AG04449 (cell line): Measurements from ENCODE around the gene SPACA4.

Experiments
- CTCF ChIA-PET: fragments of 350-600 bp; formaldehyde crosslinking; extraction: SDS; loops from one replicate; lab custom pipeline; 2021; ENCODE audit warnings: antibody characterized with exemption; lab: Yijun Ruan, JAX
- POLR2A ChIA-PET: fragments of 400-600, 350-600 bp; formaldehyde crosslinking; extraction: SDS; loops from one replicate; lab custom pipeline; 2020; ENCODE audit warnings: antibody characterized with exemption, inconsistent platforms; lab: Yijun Ruan, JAX
- DNase-seq: peaks from one replicate; pipeline ENCODE4 v3.0.0-alpha.2; 2010; ENCODE audit warnings: low read depth, low spot score
- H3K4me3 ChIP-seq: 2 replicates; pipeline ENCODE4 v1.5.1; 2011; ENCODE audit warnings: low read depth, mild to moderate bottlenecking, control low read depth, low read length
- TF ChIP-seq, protein P1 (sequence below): IDR thresholded peaks from one replicate; pipeline ENCODE4 v1.5.1; 2011; ENCODE audit warnings: mild to moderate bottlenecking, moderate library complexity, low read length, control low read depth, inconsistent platforms; ENCODE audit not compliant: insufficient read depth; ENCODE audit errors: missing control alignments

SPACA4 gene

GRCh38 chr19:48615231-48616040, 8.9 kb downstream of the SPACA4 start:
- no peak overlapping the region for H3K4me3 ChIP-seq
- TF ChIP-seq, protein P1, sequence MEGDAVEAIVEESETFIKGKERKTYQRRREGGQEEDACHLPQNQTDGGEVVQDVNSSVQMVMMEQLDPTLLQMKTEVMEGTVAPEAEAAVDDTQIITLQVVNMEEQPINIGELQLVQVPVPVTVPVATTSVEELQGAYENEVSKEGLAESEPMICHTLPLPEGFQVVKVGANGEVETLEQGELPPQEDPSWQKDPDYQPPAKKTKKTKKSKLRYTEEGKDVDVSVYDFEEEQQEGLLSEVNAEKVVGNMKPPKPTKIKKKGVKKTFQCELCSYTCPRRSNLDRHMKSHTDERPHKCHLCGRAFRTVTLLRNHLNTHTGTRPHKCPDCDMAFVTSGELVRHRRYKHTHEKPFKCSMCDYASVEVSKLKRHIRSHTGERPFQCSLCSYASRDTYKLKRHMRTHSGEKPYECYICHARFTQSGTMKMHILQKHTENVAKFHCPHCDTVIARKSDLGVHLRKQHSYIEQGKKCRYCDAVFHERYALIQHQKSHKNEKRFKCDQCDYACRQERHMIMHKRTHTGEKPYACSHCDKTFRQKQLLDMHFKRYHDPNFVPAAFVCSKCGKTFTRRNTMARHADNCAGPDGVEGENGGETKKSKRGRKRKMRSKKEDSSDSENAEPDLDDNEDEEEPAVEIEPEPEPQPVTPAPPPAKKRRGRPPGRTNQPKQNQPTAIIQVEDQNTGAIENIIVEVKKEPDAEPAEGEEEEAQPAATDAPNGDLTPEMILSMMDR = no peak
- POLR2A ChIA-PET = interaction anchor here (0.6 kb wide), 1 partner anchor 127 kb away, joined by 3 read pairs; no protein-coding TSS in a partner anchor
- no peak for DNase-seq
- CTCF ChIA-PET = interaction anchor here (1.0 to 6.1 kb wide), 4 partner anchors 10 to 173 kb away, joined by 3 to 22 read pairs (median 4); no protein-coding TSS in a partner anchor

GRCh38 chr19:48616041-48616436, 9.5 kb downstream of the SPACA4 start:
- CTCF ChIA-PET = interaction anchor here (0.7 to 6.1 kb wide), 7 partner anchors 8 to 349 kb away, joined by 3 to 27 read pairs (median 5); no protein-coding TSS in a partner anchor
- TF ChIP-seq, protein P1 = no peak
- no peak for DNase-seq
- no peak overlapping the region for H3K4me3 ChIP-seq
- POLR2A ChIA-PET = interaction anchor here (0.6 to 1.2 kb wide), 3 partner anchors 15 to 127 kb away, joined by 3 to 5 read pairs (median 3); no protein-coding TSS in a partner anchor

DNA sequence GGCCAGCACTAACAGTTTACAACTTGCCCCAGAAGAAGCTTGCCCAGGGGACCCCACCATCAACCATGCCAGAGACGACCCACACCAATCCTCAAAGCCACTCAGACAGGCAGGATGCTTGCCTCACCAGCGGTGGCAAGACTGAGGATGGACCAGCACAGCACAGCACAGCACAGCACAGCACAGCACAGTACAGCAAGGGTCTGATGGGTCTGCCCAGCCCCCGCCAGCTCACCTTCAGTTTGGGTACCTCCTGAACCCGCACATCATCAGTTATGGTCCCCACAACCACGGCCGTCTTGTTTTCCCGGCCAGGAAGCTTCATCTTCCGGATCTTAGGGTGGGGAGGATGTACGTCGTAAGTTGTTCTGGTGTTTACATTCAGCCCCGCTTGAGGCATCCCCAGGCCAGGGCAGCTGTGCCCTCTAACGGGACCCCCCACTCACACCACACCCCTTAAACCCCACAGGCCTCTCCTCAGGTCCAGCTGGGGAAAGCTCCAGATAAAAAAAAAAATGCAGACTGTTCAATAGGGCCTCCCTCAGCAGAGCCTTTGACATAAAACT, 10.0 kb downstream of the SPACA4 start:
- CTCF ChIA-PET = interaction anchor here (0.7 to 6.1 kb wide), 6 partner anchors 8 to 350 kb away, joined by 3 to 27 read pairs (median 6); no protein-coding TSS in a partner anchor
- no peak for DNase-seq
- POLR2A ChIA-PET = interaction anchor here (0.6 to 3.0 kb wide), 3 partner anchors 8 to 16 kb away, joined by 3 to 28 read pairs (median 5); no protein-coding TSS in a partner anchor
- TF ChIP-seq, protein P1 = no peak
- H3K4me3 ChIP-seq = peak overlapping the region; percentile 97

- ChIA-PET CTCF (interaction anchor here (1.0 to 6.1 kb wide), 8 partner anchors 9 to 284 kb away, joined by 4 to 27 read pairs (median 5); no protein-coding TSS in a partner anchor), POLR2A (interaction anchor here (0.6 to 3.0 kb wide), 4 partner anchors 8 to 291 kb away, joined by 3 to 28 read pairs (median 8); no protein-coding TSS in a partner anchor)
- DNase-seq = no peak
- TF ChIP-seq, protein P1 = no peak
- peak overlapping the region; percentile 97 for H3K4me3 ChIP-seq
Observed at GRCh38 chr19:48617146-48617937, 10.8 kb downstream of the SPACA4 start.

- ChIA-PET POLR2A (interaction anchor here (0.5 to 3.0 kb wide), 8 partner anchors 9 to 1458 kb away, joined by 3 to 28 read pairs (median 6); partner anchors contain the start of gene TMEM143), CTCF (interaction anchor here (1.0 to 6.1 kb wide), 5 partner anchors 10 to 128 kb away, joined by 4 to 27 read pairs (median 4); no protein-coding TSS in a partner anchor)
- peak overlapping the region; percentile 97 for H3K4me3 ChIP-seq
- TF ChIP-seq, protein P1 = no peak
- no peak for DNase-seq
Observed at GRCh38 chr19:48618278-48618915, 11.9 kb downstream of the SPACA4 start.
